Stimulated activated CD8-positive, alpha-beta memory T cell treated with anti-CD3 and anti-CD28 coated beads, Interleukin-7, amount 100 ng/mL, for 48 hours (primary cell): ENCODE results near the gene CTBP2.

Source experiments
- DNase-seq, 2 donors: peaks; one replicate each; pipeline ENCODE4 v3.0.0-alpha.2; 2020; ENCODE audit warnings: low read depth in 1 of 2; ENCODE audit errors: extremely low read depth in 1 of 2

Gene CTBP2

GRCh38 chr10:125159932-125160855, at the start of gene CTBP2:
Gene CTBP2 (minus strand): TSS chr10:125160563.
- no peak for DNase-seq

GRCh38 chr10:125209591-125210355, 49.4 kb upstream of the CTBP2 start:
- no peak for DNase-seq

DNA sequence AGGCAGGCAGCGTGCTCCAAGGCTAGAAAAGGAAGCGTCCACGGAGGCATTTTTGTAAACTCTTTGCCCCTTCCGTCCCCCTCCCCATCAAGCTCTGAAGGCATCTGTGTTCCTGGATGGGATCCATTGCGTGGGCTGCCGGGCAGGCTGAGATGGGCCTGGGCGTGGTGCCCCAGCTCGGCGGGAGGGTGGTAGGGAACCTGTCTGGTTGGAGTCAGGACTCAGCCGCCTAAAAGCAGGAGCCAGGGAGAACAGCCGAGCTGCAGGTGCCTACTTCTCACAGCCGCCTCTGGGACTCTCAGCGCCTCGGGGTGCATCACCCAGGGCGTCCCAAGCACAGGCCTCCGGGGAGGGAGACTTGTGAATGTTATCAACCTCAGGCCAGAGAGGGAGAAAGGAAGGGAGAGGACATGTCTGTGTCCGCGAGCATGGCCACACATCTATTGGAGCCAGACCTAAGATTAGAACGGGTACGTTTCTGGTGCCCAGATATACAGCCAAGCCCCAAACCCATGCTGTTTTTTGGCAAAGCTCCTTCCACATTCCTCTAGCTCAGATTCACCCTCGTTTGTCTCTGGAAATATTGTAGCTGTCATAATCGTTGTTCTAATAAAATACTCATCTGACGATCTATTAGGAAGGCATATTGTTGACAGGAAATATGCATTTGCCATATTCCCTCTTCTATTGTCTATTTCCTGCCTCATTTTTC, 48.6 kb upstream of the CTBP2 start:
- no peak for DNase-seq

DNA sequence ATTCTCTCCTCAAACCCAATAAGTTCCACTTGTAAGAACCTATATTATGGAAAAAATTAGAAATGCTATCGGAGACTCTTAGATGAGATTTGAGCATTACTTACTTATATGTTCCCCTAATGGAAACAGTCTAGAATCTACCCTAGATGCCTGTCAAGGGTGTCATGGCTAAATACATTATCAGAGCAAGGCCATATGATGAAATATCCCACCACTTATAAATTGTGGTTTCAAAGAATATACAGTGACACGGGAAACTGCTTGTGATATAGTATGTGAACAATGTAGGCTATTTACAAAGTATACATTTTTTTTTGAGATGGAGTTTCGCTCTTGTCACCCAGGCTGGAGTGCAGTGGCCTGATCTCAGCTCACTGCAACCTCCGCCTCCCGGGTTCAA, 46.3 kb upstream of the CTBP2 start:
- no peak for DNase-seq

DNA sequence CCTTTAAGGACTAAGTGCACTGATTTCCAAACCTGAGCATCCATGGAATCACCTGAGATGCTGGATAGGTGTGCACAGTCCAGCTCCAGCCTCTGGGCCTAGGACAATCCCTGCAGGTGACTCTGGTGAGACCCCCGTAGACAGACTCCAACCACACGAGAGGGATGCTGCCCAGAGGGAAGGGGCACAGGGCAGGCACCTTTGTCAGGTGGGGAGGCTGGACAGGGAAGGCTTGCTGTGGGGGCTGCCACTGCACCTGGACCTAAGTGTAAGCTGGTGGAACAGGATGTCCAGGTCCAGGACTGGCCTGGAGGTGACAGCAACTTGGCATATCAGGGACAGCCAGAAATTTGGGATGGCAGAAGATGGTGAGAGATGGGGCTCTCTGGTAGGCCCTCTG, 45.1 kb upstream of the CTBP2 start:
- no peak for DNase-seq

- no peak for DNase-seq
Measured at GRCh38 chr10:125204400-125204799, 44.0 kb upstream of the CTBP2 start.

- no peak for DNase-seq
Measured at GRCh38 chr10:125203186-125203800, 42.9 kb upstream of the CTBP2 start.

DNA sequence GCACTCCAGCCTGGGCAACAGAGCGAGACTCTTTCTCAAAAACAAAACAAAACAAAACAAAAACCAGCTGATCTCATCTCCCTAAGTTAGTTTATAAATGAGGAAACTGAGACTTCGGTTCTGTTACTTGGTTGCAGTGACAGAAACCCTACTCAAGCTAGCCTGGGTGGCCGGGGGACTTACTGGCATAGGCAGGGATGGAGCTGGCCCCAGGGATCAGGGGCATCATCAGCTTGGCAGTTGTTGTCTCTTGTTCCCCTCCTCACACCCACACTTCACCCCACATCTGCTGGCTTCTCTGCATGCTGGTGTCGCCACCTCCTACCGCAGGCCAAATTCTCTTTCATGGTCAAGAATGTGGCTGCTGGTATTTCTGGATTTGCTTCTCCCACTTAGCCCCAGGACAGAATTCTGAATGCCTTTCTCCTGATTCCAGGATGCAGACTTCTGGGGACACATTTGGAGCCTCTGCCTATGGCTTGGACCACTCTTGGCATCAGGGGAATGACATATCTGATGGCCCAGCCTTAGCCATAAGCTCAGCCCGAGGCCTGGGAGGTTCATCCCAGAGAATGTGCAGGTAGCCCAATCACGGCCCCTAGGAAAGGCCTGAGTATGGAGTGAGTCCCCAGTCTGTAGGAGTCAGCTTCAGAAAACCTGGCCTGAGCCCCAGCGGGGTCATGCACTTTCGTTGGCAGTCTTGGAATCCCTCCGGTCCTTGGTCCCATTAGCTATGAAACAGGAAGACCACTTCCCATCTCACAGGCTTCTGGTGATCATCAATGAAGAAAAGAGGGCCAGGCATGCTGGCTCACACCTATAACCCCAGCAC, 41.6 kb upstream of the CTBP2 start:
- no peak for DNase-seq

- no peak for DNase-seq
Measured at GRCh38 chr10:125201108-125201524, 40.8 kb upstream of the CTBP2 start.

- no peak for DNase-seq
Measured at GRCh38 chr10:125200396-125200795, 40.0 kb upstream of the CTBP2 start.

DNA sequence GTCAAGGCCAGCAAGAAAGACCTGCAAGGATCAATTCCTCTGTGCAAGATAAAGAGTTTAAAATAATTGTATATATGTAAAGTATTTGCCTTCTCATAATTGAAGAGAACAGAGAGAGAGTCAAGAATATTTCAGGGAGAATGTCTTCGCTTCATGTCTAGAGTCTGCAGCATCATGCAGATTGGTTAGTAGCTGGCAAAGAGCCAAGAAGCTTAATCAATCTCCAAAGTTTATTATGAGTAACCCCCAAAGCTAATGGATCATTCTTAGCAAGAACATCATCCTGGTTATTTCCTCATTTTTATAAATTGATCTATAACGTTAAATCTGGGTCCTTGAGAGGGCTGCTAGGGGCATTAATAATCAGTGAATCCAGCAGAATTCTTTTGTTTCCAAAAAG, 38.9 kb upstream of the CTBP2 start:
- DNase-seq: no peak

DNA sequence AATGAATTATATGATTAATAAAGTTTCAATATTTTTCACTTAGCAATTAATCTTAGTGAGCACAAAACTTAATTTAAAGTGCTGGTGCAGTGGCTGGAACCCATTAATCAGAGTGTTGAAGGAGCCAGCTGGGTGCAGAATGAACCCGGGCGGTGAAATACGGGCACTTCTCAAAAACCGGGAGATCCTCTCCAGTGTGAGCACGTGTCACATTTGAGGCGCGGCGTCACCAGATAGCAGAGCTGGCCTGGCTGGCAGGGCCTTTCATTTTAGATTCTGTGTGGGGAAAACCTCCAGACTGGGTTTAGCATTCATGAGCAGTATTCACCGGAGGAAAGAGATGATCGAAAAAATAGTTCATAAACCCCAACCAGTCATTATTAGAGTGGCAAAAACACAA, 34.5 kb upstream of the CTBP2 start:
- DNase-seq: no peak

- no peak for DNase-seq
Measured at GRCh38 chr10:125193306-125193877, 33.0 kb upstream of the CTBP2 start.

GRCh38 chr10:125192620-125193019, 32.3 kb upstream of the CTBP2 start:
- no peak for DNase-seq

DNA sequence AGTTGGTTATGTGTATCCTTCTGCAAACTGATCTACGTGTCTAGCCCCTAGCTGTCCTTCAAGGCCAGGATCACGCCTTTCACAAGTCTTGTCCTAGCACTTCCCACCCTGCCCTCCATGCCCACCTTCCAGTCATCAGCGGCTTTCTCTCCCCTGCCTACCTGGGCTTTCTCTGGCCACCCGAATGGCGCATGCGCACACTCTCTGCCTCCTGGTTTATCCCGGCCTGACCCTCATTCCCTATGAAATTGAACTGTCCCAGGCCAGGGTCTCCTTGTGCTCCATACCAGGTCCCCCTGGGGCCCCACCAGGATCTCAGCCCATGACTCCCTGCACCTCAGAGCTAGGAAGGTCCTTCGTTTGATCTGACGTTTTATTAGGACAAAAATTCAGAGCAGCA, 31.6 kb upstream of the CTBP2 start:
- no peak for DNase-seq

DNA sequence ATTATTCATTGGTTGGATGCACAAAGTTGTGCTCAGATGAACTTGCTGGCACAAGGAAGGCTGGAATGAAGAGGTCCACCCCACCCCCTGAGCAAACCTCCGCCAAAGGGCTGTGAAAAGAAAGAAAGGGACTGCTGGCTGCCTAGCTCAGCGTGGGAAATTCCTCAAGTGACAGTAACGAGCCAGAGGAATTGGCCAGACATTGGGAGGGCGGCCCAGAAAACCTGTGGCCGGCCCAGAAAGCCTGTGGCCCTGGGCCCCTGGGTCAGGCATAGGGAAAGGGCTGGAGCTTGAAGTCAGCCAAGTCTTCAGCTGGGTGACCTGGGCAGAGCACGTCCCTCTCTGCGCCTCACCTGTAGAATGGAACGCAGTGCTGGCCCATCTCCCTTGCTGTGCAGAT, 30.6 kb upstream of the CTBP2 start:
- no peak for DNase-seq

DNA sequence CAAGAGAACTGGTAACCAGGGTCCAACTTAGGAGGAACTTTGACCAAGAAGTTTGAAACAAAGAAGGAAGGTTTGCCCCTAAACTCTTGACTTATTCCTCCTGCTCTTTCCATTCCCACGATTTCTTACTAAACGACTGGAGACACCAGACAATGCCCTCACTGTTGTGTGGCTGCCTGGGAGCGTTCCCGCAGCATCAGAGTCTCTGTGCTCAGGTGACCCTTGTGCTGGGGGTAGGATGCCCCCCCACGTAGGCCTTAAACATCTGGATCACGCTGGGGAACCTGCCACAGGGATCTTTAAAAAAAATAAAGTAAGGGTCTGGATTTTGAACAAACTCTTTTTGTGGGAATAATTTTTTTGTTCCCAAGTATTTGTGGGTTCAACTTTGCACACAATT, 30.1 kb upstream of the CTBP2 start:
- DNase-seq: no peak

- no peak for DNase-seq
Measured at GRCh38 chr10:125189162-125189561, 28.8 kb upstream of the CTBP2 start.

DNA sequence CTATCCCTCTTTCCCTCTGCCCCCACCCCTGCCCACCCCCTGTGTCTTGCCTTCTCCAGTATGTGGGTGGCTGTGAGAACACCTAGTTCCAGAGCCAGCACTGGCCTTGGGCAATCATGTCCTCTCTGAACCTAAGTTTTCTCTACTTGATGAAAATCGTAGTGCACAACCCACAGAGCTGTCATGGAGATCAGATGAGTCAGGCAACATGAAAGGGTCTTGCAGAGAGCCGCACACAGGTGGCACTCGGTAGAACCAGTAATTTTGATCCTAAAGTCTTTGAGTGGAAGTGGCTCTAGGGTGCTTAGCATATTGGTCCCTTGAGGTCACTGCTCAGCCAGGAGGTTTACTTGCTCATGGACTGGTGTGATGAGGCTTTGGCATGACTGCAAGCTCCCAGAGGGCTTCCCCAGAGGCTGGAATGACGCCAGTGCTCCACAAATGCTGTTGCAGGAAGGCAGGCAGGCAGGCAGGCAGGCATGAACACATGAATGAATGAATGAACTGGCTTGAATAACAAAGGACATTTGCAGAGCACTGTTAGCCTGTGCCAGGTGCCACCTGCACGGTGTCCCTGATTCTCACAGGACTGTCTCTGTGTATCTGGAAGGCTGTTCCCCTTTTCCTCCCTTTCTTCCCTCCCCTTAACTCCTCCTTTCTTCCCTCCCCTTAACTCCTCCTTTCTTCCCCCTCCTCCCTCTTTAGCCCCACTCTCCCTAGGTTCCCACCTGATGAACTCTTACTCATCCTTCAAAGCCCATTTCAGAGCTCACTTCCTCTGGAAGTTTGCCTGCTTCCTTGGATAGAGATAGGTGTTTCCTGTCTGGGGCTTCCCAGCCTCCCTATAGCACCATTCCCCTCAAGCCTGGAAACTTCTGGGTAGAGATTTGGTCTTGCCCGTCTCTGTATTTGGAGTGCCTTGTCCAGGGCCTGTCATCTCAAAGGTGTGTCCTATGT, 27.2 kb upstream of the CTBP2 start:
- DNase-seq: no peak
